Measurements from ENCODE around the gene LRFN2.

The LRFN2 gene

DNA sequence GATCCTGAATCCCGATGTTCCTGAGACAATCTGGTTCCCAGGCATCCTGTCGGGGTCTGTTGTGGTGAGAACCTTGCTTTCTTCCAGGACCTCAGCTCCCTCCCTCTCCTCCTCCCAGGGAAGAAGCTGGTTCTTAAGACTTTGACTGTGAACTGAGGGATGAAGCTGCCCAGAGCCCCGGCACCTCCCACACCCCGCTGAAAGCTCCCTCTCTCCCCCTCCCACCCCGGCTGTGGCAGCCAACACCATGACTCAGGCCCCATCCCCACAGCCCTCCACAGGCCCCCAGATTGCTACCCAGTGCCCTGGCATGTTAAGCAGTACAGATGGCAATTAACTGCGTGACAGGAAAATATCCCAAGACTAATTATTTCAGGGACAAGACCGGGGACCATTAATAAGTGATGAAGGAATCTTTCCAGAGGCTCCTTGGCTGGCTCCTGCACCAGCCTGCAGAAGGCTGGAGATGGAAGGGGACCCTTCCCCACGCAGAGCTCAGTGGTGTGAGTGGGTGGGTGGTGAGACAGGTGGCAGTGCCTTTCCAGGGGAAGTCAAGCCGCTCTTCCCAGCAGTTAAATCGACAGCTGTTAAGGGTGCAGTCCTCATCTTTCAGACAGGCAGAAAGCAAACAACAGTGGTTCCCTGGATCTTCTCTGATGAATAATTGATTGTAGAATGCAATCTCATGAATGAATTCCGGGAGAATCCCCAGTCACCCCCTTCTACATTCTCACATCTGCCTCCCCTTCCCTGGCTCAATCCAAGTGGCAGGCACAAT is 237.9 kb downstream of the LRFN2 start:
- no peak for DNase-seq (ENCODE audit: low spot score)

DNA sequence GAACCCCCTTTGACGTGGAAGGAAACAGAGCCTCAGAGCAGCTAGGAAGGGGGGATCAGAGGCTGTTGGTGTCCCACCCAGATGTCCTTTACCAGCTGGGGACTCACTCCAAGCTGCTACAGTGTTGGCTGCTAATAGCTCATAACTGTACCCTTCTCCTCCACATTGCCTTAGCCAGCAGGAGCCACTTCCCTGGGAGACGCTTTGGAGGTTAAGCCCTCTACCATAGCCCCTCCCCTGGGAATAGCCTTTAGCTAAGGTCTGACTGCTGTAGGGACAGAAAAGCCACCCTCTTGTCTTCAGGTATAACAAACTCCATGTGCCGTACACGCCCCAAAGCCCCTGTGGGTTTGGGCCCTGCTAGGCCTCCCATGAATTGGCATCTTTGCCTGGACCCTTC is 238.6 kb downstream of the LRFN2 start:
- no peak for DNase-seq (ENCODE audit: low spot score)

DNA sequence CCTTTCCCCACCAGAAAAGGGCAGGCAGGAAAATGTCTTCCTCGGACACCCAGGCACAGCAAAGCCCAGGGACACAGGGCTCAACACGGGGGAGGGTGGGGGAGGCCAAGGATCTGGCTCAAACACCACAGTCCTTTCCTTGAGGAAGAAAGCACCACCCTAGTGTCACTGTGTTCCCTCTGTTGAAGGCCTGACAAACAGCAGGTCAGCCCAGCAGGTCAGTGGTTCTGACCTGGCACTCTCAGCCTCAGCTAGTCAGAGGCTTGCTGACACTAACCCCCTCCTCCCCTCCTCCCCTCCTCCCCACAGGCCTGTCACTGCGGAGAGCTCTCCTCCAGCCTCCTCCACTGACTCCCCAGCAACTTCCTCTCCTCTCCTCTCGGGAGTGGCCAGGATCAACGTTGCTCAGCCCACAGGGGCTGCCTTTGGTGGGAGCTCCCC is 239.6 kb downstream of the LRFN2 start:
- DNase-seq (ENCODE audit: low spot score), result no peak

- DNase-seq (ENCODE audit: low spot score), result no peak
Measured at GRCh38 chr6:40346246-40346645, 240.9 kb downstream of the LRFN2 start.

DNA sequence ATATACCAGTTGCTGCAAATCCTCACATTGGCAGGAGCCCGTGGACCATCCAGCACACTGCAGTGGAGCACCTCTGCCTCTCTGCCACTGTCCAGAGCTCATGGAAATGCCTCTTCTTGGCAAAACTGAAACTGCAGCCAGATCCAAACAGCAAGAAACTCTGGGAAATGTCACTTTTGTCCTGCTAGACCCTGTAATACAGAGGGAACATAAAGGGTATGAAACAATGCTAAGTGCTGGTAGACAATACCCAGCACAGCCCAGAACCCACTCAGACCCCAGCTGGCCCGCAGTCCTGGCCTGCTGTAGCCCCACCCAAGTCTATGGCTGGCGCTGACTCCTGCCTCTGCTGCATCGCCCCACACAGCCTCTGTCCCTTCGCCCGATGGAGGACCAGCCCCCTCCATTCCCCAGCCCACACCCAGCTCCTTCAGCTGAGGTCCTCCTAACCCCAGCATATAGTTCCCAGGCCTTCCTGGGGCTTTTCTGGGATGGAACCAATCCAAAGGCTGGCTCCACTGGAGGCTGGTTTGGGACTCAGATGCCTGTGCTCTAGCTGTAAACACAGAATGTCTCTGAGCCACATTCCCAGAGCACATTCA is 242.5 kb downstream of the LRFN2 start:
- no peak for DNase-seq (ENCODE audit: low spot score)

DNA sequence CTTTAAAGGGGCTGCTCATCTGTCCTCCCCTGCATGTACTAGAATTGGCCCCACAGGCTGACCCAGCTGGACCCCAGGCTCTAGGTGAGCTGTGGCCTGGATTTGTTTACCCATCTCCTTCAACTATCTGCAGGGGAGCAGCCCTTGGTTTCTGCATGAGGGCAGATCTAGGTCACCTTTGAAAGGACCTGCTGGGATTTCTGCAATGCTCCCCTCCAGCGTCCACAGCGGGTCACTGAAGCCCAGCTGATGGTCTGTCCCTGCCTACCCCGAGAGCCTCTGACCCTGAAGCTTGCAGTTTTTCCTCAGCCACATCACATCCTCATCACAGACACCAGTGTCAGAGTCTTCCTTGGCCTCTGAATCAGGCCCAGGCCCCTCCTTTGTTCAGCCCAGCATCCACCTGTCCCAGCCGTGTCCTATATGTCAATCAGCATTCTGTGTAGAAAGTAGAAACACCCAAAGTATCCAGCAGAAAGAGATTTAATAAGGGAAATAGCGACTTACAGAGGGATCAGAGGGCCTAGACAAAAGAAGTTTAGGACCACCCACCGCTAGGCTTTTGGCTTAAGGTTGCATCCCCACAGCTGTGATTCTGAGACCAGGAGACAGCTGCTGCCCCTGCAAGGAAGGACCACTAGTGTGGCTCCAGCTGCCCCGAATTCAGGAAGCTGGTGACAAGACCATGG is 243.1 kb downstream of the LRFN2 start:
- no peak for DNase-seq (ENCODE audit: low spot score)

GRCh38 chr6:40343318-40343876 is 243.8 kb downstream of the LRFN2 start:
- no peak for DNase-seq (ENCODE audit: low spot score)

DNA sequence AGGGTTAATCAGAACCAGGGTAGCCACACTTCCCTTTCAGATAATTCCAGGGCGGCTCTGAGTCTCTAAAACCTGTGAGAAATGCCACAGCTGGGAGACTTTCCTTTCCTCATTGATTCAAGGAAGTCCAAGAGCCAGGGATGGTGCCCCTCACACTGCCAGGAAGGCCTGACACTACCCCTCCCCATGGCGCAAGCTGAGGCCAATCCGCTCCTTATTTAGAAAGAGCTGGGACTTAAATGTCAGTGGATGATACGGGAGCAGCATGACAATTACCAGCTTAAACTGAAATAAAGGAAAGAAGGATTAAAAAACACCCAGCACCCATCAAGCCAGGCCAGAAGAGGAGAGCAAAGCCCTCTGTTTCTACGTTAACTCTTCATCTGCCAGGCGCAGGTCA is 244.4 kb downstream of the LRFN2 start:
- DNase-seq (ENCODE audit: low spot score), result no peak

DNA sequence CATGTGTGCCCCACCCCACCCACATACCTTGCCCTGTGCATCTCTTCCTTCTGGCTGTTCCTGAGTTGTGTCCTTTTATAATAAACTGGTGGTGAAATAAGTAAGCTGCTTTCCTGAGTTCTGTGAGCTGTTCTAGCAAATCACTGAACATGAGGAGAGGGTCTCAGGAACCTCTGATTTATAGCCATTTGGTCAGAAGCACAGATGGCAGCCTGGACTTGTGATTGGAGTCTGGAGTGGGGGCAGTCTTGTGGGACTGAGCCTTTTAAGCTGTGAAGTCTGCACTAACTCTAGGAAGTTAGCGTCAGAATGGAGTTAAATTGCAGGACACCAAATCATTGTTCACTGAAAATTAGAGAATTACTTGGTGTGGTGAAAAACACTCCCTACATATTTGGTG is 245.4 kb downstream of the LRFN2 start:
- no peak for DNase-seq (ENCODE audit: low spot score)
